Adrenal gland (tissue), 12 donors: ENCODE results near the gene PCYT2. TPM values are rescaled to one million over a fixed set of nuclear protein-coding genes. Genes with fewer than 3 reads are reported as not detected.

Experiments used
- DNase-seq, 7 donors: peaks; one replicate each; pipeline ENCODE4 v3.0.0-alpha.2; 2019 to 2020
- H3K27ac ChIP-seq, 5 donors: fragments of 200-600 bp; sonication (generic) in 4 of 5; 1 replicate in 3 of 5; 2 replicates in 2 of 5; pipeline versions ENCODE4 v1.5.1 to v1.8.0; 2016 to 2020; ENCODE audit warnings: mild to moderate bottlenecking in 1 of 5
- H3K27me3 ChIP-seq: fragments of 200-600 bp; 2 replicates; pipeline ENCODE4 v1.8.0; 2021
- H3K36me3 ChIP-seq, 2 donors: fragments of 200-600 bp; replicated peaks in 1 of 2; 1 replicate in 1 of 2; 2 replicates in 1 of 2; pipeline versions ENCODE4 v1.5.1 to v1.8.0; 2018 to 2022
- H3K4me1 ChIP-seq, 2 donors: fragments of 200-600 bp; replicated peaks in 1 of 2; 1 replicate in 1 of 2; 2 replicates in 1 of 2; pipeline versions ENCODE4 v1.5.1 to v1.8.0; 2018 to 2021
- H3K4me3 ChIP-seq, 4 donors: fragments of 200-600 bp; sonication (generic) in 3 of 4; one replicate each; pipeline ENCODE4 v1.5.1; 2016 to 2018
- H3K9me3 ChIP-seq, 3 donors: fragments of 200-600 bp; sonication (generic) in 1 of 3; replicated peaks in 1 of 3; 1 replicate in 2 of 3; 2 replicates in 1 of 3; pipeline versions ENCODE4 v1.5.1 to v1.8.0; 2016 to 2021
- CTCF ChIP-seq, 6 experiments: fragments of 450-650 bp in 4 of 6; fragments of 200-600 bp in 2 of 6; sonication (generic) in 1 of 6; IDR thresholded peaks; 1 replicate in 5 of 6; 2 replicates in 1 of 6; pipeline versions ENCODE4 v1.5.1 to v1.8.0; 2016 to 2021; ENCODE audit warnings: antibody characterized with exemption in 6 of 6, mild to moderate bottlenecking in 2 of 6, moderate library complexity in 1 of 6
- POLR2A ChIP-seq, 2 donors: fragments of 450-650 bp; IDR thresholded peaks; one replicate each; pipeline ENCODE4 v1.6.1; 2017; ENCODE audit warnings: antibody characterized with exemption in 2 of 2, mild to moderate bottlenecking in 2 of 2, moderate library complexity in 1 of 2
- WGBS, 4 donors: extraction: QIAGEN DNeasy Blood & Tissue Kit in 2 of 4; methylation state at CpG; one replicate each; pipeline versions ENCODE4 v1.1.5 to v1.1.7; 2013 to 2017; 5-methylcytosine and 5-hydroxymethylcytosine counted together
- intact Hi-C, 2 donors: fragments of 100-400 bp; cut with DNase I; formaldehyde crosslinking; loops; one replicate each; pipeline versions ENCODE4 v1.14.1 to v1.15.0; 2022 to 2023
- polyA plus RNA-seq, 3 donors: library from polyadenylated mRNA; stranded (reverse); fragments of 200-250 nt in 2 of 3; fragments of 350-450 nt in 1 of 3; fragmentation: Illumina TruSeq in 1 of 3; extraction: RNeasy Lipid Tissue Mini Kit (QIAGEN cat#74804) in 1 of 3; gene quantifications; one replicate each; pipeline ENCODE4 v1.2.3, GENCODE V29; 2013 to 2014
- total RNA-seq, 9 donors: library from RNA; depleted of rRNA in 4 of 9; stranded (reverse); fragments of >200 nt in 4 of 9; fragments of 120-200 nt in 1 of 9; fragmentation: NEBNext Ultra II Directional in 1 of 9; extraction: Animal tissue kit (Norgen Biotek cat#: 25700) in 1 of 9; gene quantifications; one replicate each; pipeline versions ENCODE4 v1.1.0 to v1.2.4, GENCODE V29; 2013 to 2023
- donor health status: healthy with polysubstance abuse.
- donor health status: Bipolar disorder and iron deficiency.
- donor health status: DM: yes; HTN: yes; CAD: no.
- donor health status: DM: no; HTN: no; CAD: no.
- donor health status: DM: no; HTN: no; CAD: no.
- donor health status: DM: yes; HTN: yes; CAD: no.

Gene PCYT2
- total and polyA plus RNA-seq, 12 donors, result 19.8 to 41.2 (median 30.2) TPM

GRCh38 chr17:81939881-81940385, 28.7 kb upstream of the PCYT2 start:
- 61 to 83% (median 76%) methylated on average over 6 to 21 of the region's 21 CpGs for WGBS, 4 donors
- Histone ChIP-seq H3K27me3 (no peaks in the 10 kb centered on the region), H3K4me1 (peaks cover 0 to 6% of the 10 kb centered on the region in 2 donors), H3K36me3 (no peaks in the 10 kb centered on the region), H3K27ac (no peak overlapping the region), H3K4me3 (no peak overlapping the region), H3K9me3 (no peaks in the 10 kb centered on the region)
- intact Hi-C loops, result no loop called here
- TF ChIP-seq CTCF (IDR thresholded peaks at IDR 0.05) (no peak), POLR2A (IDR thresholded peaks at IDR 0.05) (no peak)
- DNase-seq, result no peak

GRCh38 chr17:81939218-81939617, 28.0 kb upstream of the PCYT2 start:
- H3K9me3 ChIP-seq, result no peaks in the 10 kb centered on the region
- intact Hi-C loops, result no loop called here
- no peaks in the 10 kb centered on the region for H3K27me3 ChIP-seq
- H3K4me1 ChIP-seq, result peaks cover 0 to 6% of the 10 kb centered on the region in 2 donors
- WGBS, 4 donors, result 58 to 83% (median 66%) methylated on average over 5 to 15 of the region's 15 CpGs
- DNase-seq, result no peak
- no peak overlapping the region for H3K27ac ChIP-seq
- TF ChIP-seq POLR2A (IDR thresholded peaks at IDR 0.05), result no peak
- no peak for TF ChIP-seq CTCF (IDR thresholded peaks at IDR 0.05)
- no peak overlapping the region for H3K4me3 ChIP-seq
- no peaks in the 10 kb centered on the region for H3K36me3 ChIP-seq

GRCh38 chr17:81935709-81936084, 24.5 kb upstream of the PCYT2 start:
- Histone ChIP-seq H3K4me3 (no peak overlapping the region), H3K27me3 (no peaks in the 10 kb centered on the region), H3K27ac (no peak overlapping the region), H3K36me3 (no peaks in the 10 kb centered on the region), H3K4me1 (peaks cover 0 to 6% of the 10 kb centered on the region in 2 donors), H3K9me3 (no peaks in the 10 kb centered on the region)
- intact Hi-C loops, result no loop called here
- WGBS, 4 donors, result 81 to 85% (median 84%) methylated on average over 3 to 6 of the region's 6 CpGs
- DNase-seq, result no peak
- TF ChIP-seq POLR2A (IDR thresholded peaks at IDR 0.05), result no peak
- no peak for TF ChIP-seq CTCF (IDR thresholded peaks at IDR 0.05)

- WGBS, 4 donors, result 87 to 92% (median 90%) methylated on average over 16 to 38 of the region's 38 CpGs
- no peaks in the 10 kb centered on the region for H3K9me3 ChIP-seq
- TF ChIP-seq POLR2A (IDR thresholded peaks at IDR 0.05) (no peak), CTCF (IDR thresholded peaks at IDR 0.05) (no peak)
- no peak overlapping the region for H3K27ac ChIP-seq
- no peak overlapping the region for H3K4me3 ChIP-seq
- no peaks in the 10 kb centered on the region for H3K36me3 ChIP-seq
- no peak for DNase-seq
- H3K27me3 ChIP-seq, result no peaks in the 10 kb centered on the region
- peaks cover 0 to 6% of the 10 kb centered on the region in 2 donors for H3K4me1 ChIP-seq
- intact Hi-C loops, result no loop called here
These were observed 23.9 kb upstream of the PCYT2 start for GRCh38 chr17:81934850-81935708.
